ENCODE results near the gene NHSL2. TPM values are rescaled to one million over a fixed set of nuclear protein-coding genes. Genes with fewer than 3 reads are reported as not detected.

The NHSL2 gene
- total and polyA plus RNA-seq, 2 experiments from 2014 or later: 4.7 to 9.5 TPM

GRCh38 chrX:72158773-72159172, 248.1 kb downstream of the NHSL2 start (continued):
- TF ChIP-seq CREB1 (CRISPR knock-in tag; IDR thresholded peaks at IDR 0.05; ENCODE audit: low read depth) (no peak), EZH2 (IDR thresholded peaks at IDR 0.05; ENCODE audit: low read depth, unreplicated experiment) (no peak), CTCF (conservative IDR thresholded peaks at IDR 0.05; ENCODE audit: low read depth in 2 of 2) (no peak), JUNB (IDR thresholded peaks at IDR 0.05; ENCODE audit: unreplicated experiment) (no peak), ETS1 (IDR thresholded peaks at IDR 0.05) (no peak)

- peaks cover 24% of the 10 kb centered on the region for H3K9me3 Mint-ChIP-seq
- DNase-seq (ENCODE audit: low spot score) (no peak), ATAC-seq (no peak)
- no peak overlapping the region for H3K4me3 Mint-ChIP-seq
- H3K4me1 ChIP-seq (ENCODE audit: insufficient read depth): no peaks in the 10 kb centered on the region
- H3K27me3 ChIP-seq (ENCODE audit: insufficient read depth): no peaks in the 10 kb centered on the region
- H3K27ac Mint-ChIP-seq: no peak overlapping the region
- H4K20me1 ChIP-seq (replicated peaks; ENCODE audit: insufficient read depth): no peaks in the 10 kb centered on the region
- no peaks in the 10 kb centered on the region for H3K9me2 ChIP-seq (ENCODE audit: insufficient read depth)
- H3K27ac ChIP-seq (ENCODE audit: low read depth): no peak overlapping the region
- H3K36me3 ChIP-seq (ENCODE audit: insufficient read depth): no peaks in the 10 kb centered on the region
- no peak overlapping the region for H2AFZ ChIP-seq
- H3K36me3 Mint-ChIP-seq (ENCODE audit: low read depth): peaks cover 7% of the 10 kb centered on the region
- H3F3A ChIP-seq (replicated peaks; ENCODE audit: low read depth): no peaks in the 10 kb centered on the region
- TF ChIP-seq POLR2AphosphoS5 (IDR thresholded peaks at IDR 0.05; ENCODE audit: low read depth): no peak
- no peaks in the 10 kb centered on the region for H3K4me1 Mint-ChIP-seq
- H3K27me3 Mint-ChIP-seq (ENCODE audit: insufficient read depth, low read depth, poor library complexity): no peaks in the 10 kb centered on the region
- no peak overlapping the region for H3K4me3 ChIP-seq
- H3K4me2 ChIP-seq: no peak overlapping the region
- no peaks in the 10 kb centered on the region for H3K79me2 ChIP-seq (replicated peaks; ENCODE audit: insufficient read depth)
Observed at GRCh38 chrX:72159769-72160168, 249.1 kb downstream of the NHSL2 start.

GRCh38 chrX:72165551-72165950, 254.9 kb downstream of the NHSL2 start:
- TF ChIP-seq STAT1 (IDR thresholded peaks at IDR 0.05; ENCODE audit: unreplicated experiment) (no peak), ZNF114 (CRISPR knock-in tag; IDR thresholded peaks at IDR 0.05) (no peak)
- no peak overlapping the region for H2AFZ ChIP-seq

More at GRCh38 chrX:72165551-72165950, 254.9 kb downstream of the NHSL2 start:
- DNase-seq (ENCODE audit: low spot score) (no peak), ATAC-seq (no peak)
- H3K4me3 Mint-ChIP-seq: no peak overlapping the region
- no peaks in the 10 kb centered on the region; the same call in 2 of the 3 replicates for H3K9me3 Mint-ChIP-seq
- H3K36me3 Mint-ChIP-seq (ENCODE audit: low read depth): no peaks in the 10 kb centered on the region
- H3K4me1 Mint-ChIP-seq: no peaks in the 10 kb centered on the region
- Histone ChIP-seq H3F3A (replicated peaks; ENCODE audit: low read depth) (no peaks in the 10 kb centered on the region), H3K36me3 (ENCODE audit: insufficient read depth) (no peaks in the 10 kb centered on the region), H3K27ac (ENCODE audit: low read depth) (no peak overlapping the region), H4K20me1 (replicated peaks; ENCODE audit: insufficient read depth) (no peaks in the 10 kb centered on the region), H3K4me3 (no peak overlapping the region), H3K27me3 (ENCODE audit: insufficient read depth) (no peaks in the 10 kb centered on the region), H3K9me2 (ENCODE audit: insufficient read depth) (no peaks in the 10 kb centered on the region), H3K79me2 (replicated peaks; ENCODE audit: insufficient read depth) (no peaks in the 10 kb centered on the region), H3K4me2 (no peak overlapping the region), H3K4me1 (ENCODE audit: insufficient read depth) (no peaks in the 10 kb centered on the region)
- no peak overlapping the region for H3K27ac Mint-ChIP-seq
- no peaks in the 10 kb centered on the region for H3K27me3 Mint-ChIP-seq (ENCODE audit: insufficient read depth, low read depth, poor library complexity)

All from GM23338 (cell line).